ENCODE data around the gene L3MBTL1. TPM values are rescaled to one million over a fixed set of nuclear protein-coding genes. Genes with fewer than 3 reads are reported as not detected.

L3MBTL1 gene
- total and polyA plus RNA-seq, 2 donors (not counting 1 experiment from before 2014, with no cell fraction given), result 1.5 to 10.7 TPM

DNA sequence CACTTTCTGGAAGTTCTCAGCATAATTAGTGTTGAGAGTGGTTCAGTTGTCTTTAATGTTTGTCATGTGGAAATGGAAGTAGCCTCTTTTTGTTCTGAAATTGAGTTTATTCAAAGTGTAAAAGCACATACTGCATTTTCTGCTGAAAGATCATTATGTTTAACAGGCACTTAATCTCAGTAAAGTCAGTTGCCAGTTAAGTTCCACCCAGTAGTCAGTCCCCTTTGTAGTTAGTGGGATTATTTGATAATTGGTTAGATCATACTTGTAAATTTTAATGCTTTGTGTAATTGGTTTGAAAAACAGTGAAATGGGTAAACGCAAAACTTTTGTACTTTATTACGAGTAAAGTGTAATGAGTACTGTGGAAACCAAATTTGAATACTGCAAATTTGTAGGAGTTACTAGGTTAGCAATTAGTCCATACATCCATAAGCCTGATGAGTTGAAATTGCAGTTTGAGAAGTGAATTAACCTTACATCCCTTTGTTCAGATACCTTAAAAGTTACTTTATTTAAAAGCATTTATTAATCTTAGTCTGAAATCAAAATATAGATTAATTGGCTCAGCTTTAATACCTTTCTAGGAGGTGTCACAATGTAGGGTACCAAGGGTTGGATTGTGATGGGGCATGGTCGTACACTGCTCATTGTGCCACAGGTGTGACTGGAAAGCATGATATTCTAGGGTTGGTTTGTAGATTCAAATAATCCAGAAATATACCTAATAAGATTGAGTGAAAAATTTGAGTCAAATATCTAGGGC lies 45.4 kb upstream of the L3MBTL1 start:
- peaks cover 20% of the 10 kb centered on the region for H3K36me3 ChIP-seq (ENCODE audit: control insufficient read depth, insufficient read depth, low read length)
- no peaks in the 10 kb centered on the region for H3K27me3 ChIP-seq (ENCODE audit: control insufficient read depth, insufficient read depth, low read length)
- no peaks in the 10 kb centered on the region for H4K20me1 ChIP-seq (ENCODE audit: control insufficient read depth, extremely low read depth, insufficient read depth, low read length)
- no peaks in the 10 kb centered on the region for H3K9me3 ChIP-seq (ENCODE audit: control insufficient read depth, insufficient read depth, low read depth, low read length)
- no peak for DNase-seq (ENCODE audit: low read depth in 2 of 2)
- peaks cover 45% of the 10 kb centered on the region for H3K79me2 ChIP-seq (ENCODE audit: control insufficient read depth, insufficient read depth, low read length)
- H3K9ac ChIP-seq (ENCODE audit: insufficient read depth, low read length), result no peak overlapping the region
- H3K27ac ChIP-seq (ENCODE audit: insufficient read depth, low read length), result no peak overlapping the region
- TF ChIP-seq CTCF (conservative IDR thresholded peaks at IDR 0.05 in 1 of 2, IDR thresholded peaks at IDR 0.05 in 1 of 2; ENCODE audit: low read depth in 1 of 2, low read length in 2 of 2) (no peak), EZH2 (IDR thresholded peaks at IDR 0.05; ENCODE audit: low read length, missing control alignments) (no peak)
- no peak overlapping the region for H3K4me2 ChIP-seq (ENCODE audit: extremely low read depth, insufficient read depth, low read length)
- no peaks in the 10 kb centered on the region for H3K4me1 ChIP-seq (ENCODE audit: control insufficient read depth, extremely low read depth, insufficient read depth, low read length)
- H2AFZ ChIP-seq (ENCODE audit: low read length), result no peak overlapping the region
- no peak overlapping the region for H3K4me3 ChIP-seq (replicated peaks in 1 of 4; ENCODE audit: control extremely low read depth in 1 of 4, insufficient read depth in 1 of 4, low read depth in 3 of 4, low read length in 4 of 4)

DNA sequence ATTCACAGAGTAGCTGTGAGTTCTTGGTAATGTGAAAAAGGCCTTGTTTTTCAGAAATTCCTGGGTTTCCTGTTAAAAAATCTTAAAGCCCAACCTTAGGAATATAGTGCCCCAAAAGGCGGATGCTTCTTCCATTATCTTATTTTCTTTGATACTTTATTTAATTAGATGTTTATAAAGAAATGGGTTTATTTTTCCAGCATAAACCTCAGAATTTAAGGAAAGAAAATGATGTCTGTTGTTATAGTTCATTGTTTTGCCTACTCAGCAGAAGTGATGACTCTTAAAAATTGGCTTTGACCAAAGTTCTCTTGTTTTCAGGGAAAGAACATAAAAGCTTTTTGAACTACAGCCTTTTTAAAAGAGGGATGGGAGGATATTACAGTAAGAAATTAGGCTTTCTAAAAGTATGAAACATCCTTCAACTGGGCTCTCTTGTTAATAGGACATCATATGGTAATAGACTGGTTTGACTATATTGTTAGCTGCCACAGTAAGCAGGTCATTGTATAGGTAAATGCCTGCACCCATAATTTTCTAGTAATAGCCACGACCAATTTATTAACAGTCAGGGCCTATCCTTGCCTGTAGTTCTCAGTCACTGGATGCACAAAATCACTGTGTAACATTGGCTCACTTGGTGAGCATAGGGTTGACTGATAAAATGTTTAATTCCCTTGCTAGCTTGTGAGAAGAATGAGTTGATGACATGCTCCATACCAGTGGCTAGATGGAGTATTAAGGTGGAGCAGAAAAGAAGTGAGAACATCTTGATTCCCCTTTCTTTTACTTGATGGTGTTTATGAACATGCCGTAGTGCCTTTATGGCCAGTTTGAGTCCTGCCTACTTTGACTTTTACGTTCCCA lies 44.6 kb upstream of the L3MBTL1 start:
- peaks cover 44% of the 10 kb centered on the region for H3K79me2 ChIP-seq (ENCODE audit: control insufficient read depth, insufficient read depth, low read length)
- H3K27me3 ChIP-seq (ENCODE audit: control insufficient read depth, insufficient read depth, low read length), result no peaks in the 10 kb centered on the region
- no peak overlapping the region for H3K4me2 ChIP-seq (ENCODE audit: extremely low read depth, insufficient read depth, low read length)
- no peak overlapping the region for H2AFZ ChIP-seq (ENCODE audit: low read length)
- no peaks in the 10 kb centered on the region for H3K4me1 ChIP-seq (ENCODE audit: control insufficient read depth, extremely low read depth, insufficient read depth, low read length)
- no peak for DNase-seq (ENCODE audit: low read depth in 2 of 2)
- H3K9ac ChIP-seq (ENCODE audit: insufficient read depth, low read length), result no peak overlapping the region
- H3K9me3 ChIP-seq (ENCODE audit: control insufficient read depth, insufficient read depth, low read depth, low read length), result no peaks in the 10 kb centered on the region
- no peak overlapping the region for H3K4me3 ChIP-seq (replicated peaks in 1 of 4; ENCODE audit: control extremely low read depth in 1 of 4, insufficient read depth in 1 of 4, low read depth in 3 of 4, low read length in 4 of 4)
- H3K27ac ChIP-seq (ENCODE audit: insufficient read depth, low read length), result no peak overlapping the region
- no peak for TF ChIP-seq EZH2 (IDR thresholded peaks at IDR 0.05; ENCODE audit: low read length, missing control alignments)
- TF ChIP-seq CTCF (conservative IDR thresholded peaks at IDR 0.05 in 1 of 2, IDR thresholded peaks at IDR 0.05 in 1 of 2; ENCODE audit: low read depth in 1 of 2, low read length in 2 of 2), result no peak
- no peaks in the 10 kb centered on the region for H4K20me1 ChIP-seq (ENCODE audit: control insufficient read depth, extremely low read depth, insufficient read depth, low read length)
- H3K36me3 ChIP-seq (ENCODE audit: control insufficient read depth, insufficient read depth, low read length), result peaks cover 20% of the 10 kb centered on the region

DNA sequence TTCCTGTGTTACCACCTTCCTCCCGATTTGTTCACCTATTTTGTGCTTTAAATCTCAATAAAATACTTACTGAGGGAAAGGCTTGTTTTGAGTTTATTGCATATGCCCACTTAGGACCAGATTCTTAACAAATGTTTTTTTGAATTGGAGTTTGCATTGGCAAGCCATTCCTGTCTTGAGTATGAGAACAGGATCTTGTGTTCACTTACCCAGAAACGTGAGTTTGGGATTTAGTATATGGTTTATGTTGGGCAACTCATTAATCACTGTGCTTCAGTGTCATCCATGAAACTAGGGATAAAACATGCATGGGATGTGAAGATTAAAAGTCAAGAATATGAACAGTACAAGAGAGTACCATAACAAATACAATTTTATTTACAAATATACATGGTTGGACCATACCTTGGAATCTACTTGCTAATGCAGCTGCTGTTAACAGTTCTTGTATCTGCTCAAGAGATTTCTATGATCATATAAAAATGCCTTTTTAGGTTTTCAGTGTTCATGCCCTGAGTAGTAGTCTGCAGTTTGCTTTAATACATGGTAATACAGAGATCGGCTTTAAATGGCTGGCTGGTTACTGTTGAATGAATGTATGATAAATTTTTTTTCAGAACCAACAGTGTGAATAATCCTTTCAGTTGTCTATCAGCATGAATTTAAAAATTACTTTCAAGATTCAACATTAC lies 43.8 kb upstream of the L3MBTL1 start:
- H3K79me2 ChIP-seq (ENCODE audit: control insufficient read depth, insufficient read depth, low read length), result peaks cover 37% of the 10 kb centered on the region
- peaks cover 20% of the 10 kb centered on the region for H3K36me3 ChIP-seq (ENCODE audit: control insufficient read depth, insufficient read depth, low read length)
- H3K27me3 ChIP-seq (ENCODE audit: control insufficient read depth, insufficient read depth, low read length), result no peaks in the 10 kb centered on the region
- H3K4me1 ChIP-seq (ENCODE audit: control insufficient read depth, extremely low read depth, insufficient read depth, low read length), result no peaks in the 10 kb centered on the region
- H3K9me3 ChIP-seq (ENCODE audit: control insufficient read depth, insufficient read depth, low read depth, low read length), result no peaks in the 10 kb centered on the region
- H2AFZ ChIP-seq (ENCODE audit: low read length), result no peak overlapping the region
- no peak overlapping the region for H3K27ac ChIP-seq (ENCODE audit: insufficient read depth, low read length)
- no peaks in the 10 kb centered on the region for H4K20me1 ChIP-seq (ENCODE audit: control insufficient read depth, extremely low read depth, insufficient read depth, low read length)
- H3K4me3 ChIP-seq (replicated peaks in 1 of 4; ENCODE audit: control extremely low read depth in 1 of 4, insufficient read depth in 1 of 4, low read depth in 3 of 4, low read length in 4 of 4), result no peak overlapping the region
- TF ChIP-seq CTCF (conservative IDR thresholded peaks at IDR 0.05 in 1 of 2, IDR thresholded peaks at IDR 0.05 in 1 of 2; ENCODE audit: low read depth in 1 of 2, low read length in 2 of 2) (no peak), EZH2 (IDR thresholded peaks at IDR 0.05; ENCODE audit: low read length, missing control alignments) (no peak)
- no peak overlapping the region for H3K9ac ChIP-seq (ENCODE audit: insufficient read depth, low read length)
- no peak overlapping the region for H3K4me2 ChIP-seq (ENCODE audit: extremely low read depth, insufficient read depth, low read length)
- no peak for DNase-seq (ENCODE audit: low read depth in 2 of 2)

Data from fibroblast of lung (primary cell).